Measurements from ENCODE around the gene HNF4A. TPM values are rescaled to one million over a fixed set of nuclear protein-coding genes. Genes with fewer than 3 reads are reported as not detected.

Gene HNF4A
- total RNA-seq, 2 experiments from 2014 or later: not detected

- H3K9me3 Mint-ChIP-seq: no peaks in the 10 kb centered on the region
- H3K4me3 Mint-ChIP-seq: no peak overlapping the region
- no peaks in the 10 kb centered on the region for H3K36me3 Mint-ChIP-seq (ENCODE audit: low read depth)
- peaks cover 4% of the 10 kb centered on the region in 2 experiments for H3K27me3 ChIP-seq (ENCODE audit: control insufficient read depth in 1 of 2, insufficient read depth in 2 of 2, low read length in 2 of 2)
- intact Hi-C loops (cut with DNase I, micrococcal nuclease): no loop called here
- peaks cover 8% of the 10 kb centered on the region for H3K4me1 ChIP-seq (ENCODE audit: insufficient read depth, low read length)
- ATAC-seq (ENCODE audit: poor library complexity): no peak
- ChIA-PET CTCF (no interaction called here), POLR2A (no interaction called here)
- no peak overlapping the region for H3K4me3 ChIP-seq (ENCODE audit: low read length)
- peaks cover 12% of the 10 kb centered on the region for H3K4me1 Mint-ChIP-seq (ENCODE audit: low read depth)
- no peaks in the 10 kb centered on the region for H3K9me3 ChIP-seq (ENCODE audit: control insufficient read depth in 1 of 2, insufficient read depth in 1 of 2, low read length in 2 of 2)
- H3K27me3 Mint-ChIP-seq: peaks cover 4% of the 10 kb centered on the region
- no peak overlapping the region for H3K27ac Mint-ChIP-seq
- no peak overlapping the region for H3K27ac ChIP-seq (ENCODE audit: low read depth in 1 of 2, low read length in 2 of 2)
- no peaks in the 10 kb centered on the region for H3K36me3 ChIP-seq (ENCODE audit: insufficient read depth, low read length)
- TF ChIP-seq CTCF (IDR thresholded peaks at IDR 0.05): no peak
- no peak for DNase-seq
Observed at GRCh38 chr20:44390280-44390679, 34.8 kb downstream of the HNF4A start.

GRCh38 chr20:44392088-44392775 is 36.7 kb downstream of the HNF4A start:
- no peak for ATAC-seq (ENCODE audit: poor library complexity)
- Mint-ChIP-seq H3K4me1 (ENCODE audit: low read depth) (peaks cover 11% of the 10 kb centered on the region), H3K27me3 (peaks cover 4% of the 10 kb centered on the region), H3K27ac (no peak overlapping the region), H3K9me3 (no peaks in the 10 kb centered on the region), H3K36me3 (ENCODE audit: low read depth) (no peaks in the 10 kb centered on the region), H3K4me3 (no peak overlapping the region)
- no peak overlapping the region for H3K4me3 ChIP-seq (ENCODE audit: low read length)
- peaks cover 0 to 4% of the 10 kb centered on the region in 2 experiments for H3K27me3 ChIP-seq (ENCODE audit: control insufficient read depth in 1 of 2, insufficient read depth in 2 of 2, low read length in 2 of 2)
- no peak overlapping the region for H3K27ac ChIP-seq (ENCODE audit: low read depth in 1 of 2, low read length in 2 of 2)
- no peak for TF ChIP-seq CTCF (IDR thresholded peaks at IDR 0.05)
- H3K36me3 ChIP-seq (ENCODE audit: insufficient read depth, low read length): no peaks in the 10 kb centered on the region
- H3K9me3 ChIP-seq (ENCODE audit: control insufficient read depth in 1 of 2, insufficient read depth in 1 of 2, low read length in 2 of 2): no peaks in the 10 kb centered on the region
- peaks cover 8% of the 10 kb centered on the region for H3K4me1 ChIP-seq (ENCODE audit: insufficient read depth, low read length)
- ChIA-PET CTCF (interaction anchor here (0.7 kb wide), 1 partner anchor 218 kb away, joined by 3 read pairs; no protein-coding TSS in a partner anchor), POLR2A (interaction anchor here (0.6 kb wide), 1 partner anchor 205 kb away, joined by 3 read pairs; no protein-coding TSS in a partner anchor)
- DNase-seq: no peak
- intact Hi-C loops (cut with DNase I, micrococcal nuclease): no loop called here

GRCh38 chr20:44392776-44393607 is 37.5 kb downstream of the HNF4A start:
- Mint-ChIP-seq H3K4me1 (ENCODE audit: low read depth) (peaks cover 5% of the 10 kb centered on the region), H3K9me3 (no peaks in the 10 kb centered on the region), H3K27me3 (peaks cover 4% of the 10 kb centered on the region), H3K36me3 (ENCODE audit: low read depth) (no peaks in the 10 kb centered on the region), H3K4me3 (no peak overlapping the region), H3K27ac (no peak overlapping the region)
- Histone ChIP-seq H3K27me3 (ENCODE audit: control insufficient read depth in 1 of 2, insufficient read depth in 2 of 2, low read length in 2 of 2) (peaks cover 0 to 4% of the 10 kb centered on the region in 2 experiments), H3K27ac (ENCODE audit: low read depth in 1 of 2, low read length in 2 of 2) (no peak overlapping the region), H3K36me3 (ENCODE audit: insufficient read depth, low read length) (no peaks in the 10 kb centered on the region), H3K9me3 (ENCODE audit: control insufficient read depth in 1 of 2, insufficient read depth in 1 of 2, low read length in 2 of 2) (no peaks in the 10 kb centered on the region), H3K4me1 (ENCODE audit: insufficient read depth, low read length) (peaks cover 8% of the 10 kb centered on the region), H3K4me3 (ENCODE audit: low read length) (no peak overlapping the region)
- ChIA-PET POLR2A (interaction anchor here (0.6 kb wide), 1 partner anchor 204 kb away, joined by 3 read pairs; no protein-coding TSS in a partner anchor), CTCF (no interaction called here)
- no peak for DNase-seq
- intact Hi-C loops (cut with DNase I, micrococcal nuclease): no loop called here
- no peak for TF ChIP-seq CTCF (IDR thresholded peaks at IDR 0.05)
- ATAC-seq (ENCODE audit: poor library complexity): no peak

Data from CD4-positive, alpha-beta T cell (primary cell).